ENCODE results near the gene SERTAD4. TPM values are rescaled to one million over a fixed set of nuclear protein-coding genes. Genes with fewer than 3 reads are reported as not detected.

Gene SERTAD4
- polyA plus RNA-seq, 1 donor from 2014 or later, result 41.4 TPM

DNA sequence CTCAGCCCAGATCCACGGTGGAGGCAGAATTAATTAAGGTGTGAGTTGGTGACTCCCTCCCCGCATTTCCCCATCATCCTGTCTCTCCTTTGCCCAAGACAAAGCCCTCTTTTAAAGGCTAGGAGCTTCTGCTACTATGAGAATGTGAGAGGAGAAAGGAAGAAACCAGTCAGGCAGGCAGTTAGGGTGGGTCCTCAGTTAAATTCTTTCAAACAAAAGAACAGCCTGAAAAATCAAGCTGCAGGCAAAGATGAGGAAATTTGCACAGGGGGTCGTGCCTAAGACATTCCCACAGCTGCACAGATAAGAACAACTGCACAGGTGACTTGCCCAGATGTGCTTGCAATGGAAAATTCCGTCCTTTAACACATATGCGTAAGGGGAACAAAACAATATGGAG lies 47.6 kb downstream of the SERTAD4 start:
- H3K4me3 ChIP-seq (ENCODE audit: low read length), result no peak overlapping the region
- H3K36me3 ChIP-seq (ENCODE audit: insufficient read depth, low read length), result no peaks in the 10 kb centered on the region
- no peaks in the 10 kb centered on the region for H3K27me3 ChIP-seq (ENCODE audit: insufficient read depth, low read depth, low read length)
- H2AFZ ChIP-seq (ENCODE audit: low read depth, low read length), result no peak overlapping the region
- H3K79me2 ChIP-seq (replicated peaks; ENCODE audit: insufficient read depth, low read length), result no peaks in the 10 kb centered on the region
- no peak overlapping the region for H3K4me2 ChIP-seq (ENCODE audit: low read length)
- peaks cover 11% of the 10 kb centered on the region for H3K9me3 ChIP-seq (ENCODE audit: low read length)
- no peaks in the 10 kb centered on the region for H4K20me1 ChIP-seq (ENCODE audit: insufficient read depth)
- no peaks in the 10 kb centered on the region for H3F3A ChIP-seq (ENCODE audit: insufficient read depth, low read length, poor library complexity, severe bottlenecking)
- no peak overlapping the region for H3K9ac ChIP-seq (ENCODE audit: low read length)
- no peaks in the 10 kb centered on the region for H3K9me2 ChIP-seq (ENCODE audit: insufficient read depth, low read length)
- no peak overlapping the region for H3K27ac ChIP-seq (ENCODE audit: low read length)
- TF ChIP-seq SMC3 (conservative IDR thresholded peaks at IDR 0.05; ENCODE audit: poor library complexity), result no peak
- TF ChIP-seq RAD21 (conservative IDR thresholded peaks at IDR 0.05), result no peak
- no peak for TF ChIP-seq EP300 (conservative IDR thresholded peaks at IDR 0.05; ENCODE audit: poor library complexity, severe bottlenecking)
- TF ChIP-seq POLR2AphosphoS5 (IDR thresholded peaks at IDR 0.05), result no peak
- TF ChIP-seq TAF1 (IDR thresholded peaks at IDR 0.05; ENCODE audit: low read depth), result no peak
- TF ChIP-seq CTCF (IDR thresholded peaks at IDR 0.05; ENCODE audit: poor library complexity, severe bottlenecking), result no peak
- no peak for TF ChIP-seq EZH2 (IDR thresholded peaks at IDR 0.05; ENCODE audit: borderline replicate concordance, insufficient read depth, low read length, poor library complexity, severe bottlenecking)
- no peak for TF ChIP-seq MXI1 (conservative IDR thresholded peaks at IDR 0.05; ENCODE audit: poor library complexity, severe bottlenecking)
- TF ChIP-seq, protein P1, sequence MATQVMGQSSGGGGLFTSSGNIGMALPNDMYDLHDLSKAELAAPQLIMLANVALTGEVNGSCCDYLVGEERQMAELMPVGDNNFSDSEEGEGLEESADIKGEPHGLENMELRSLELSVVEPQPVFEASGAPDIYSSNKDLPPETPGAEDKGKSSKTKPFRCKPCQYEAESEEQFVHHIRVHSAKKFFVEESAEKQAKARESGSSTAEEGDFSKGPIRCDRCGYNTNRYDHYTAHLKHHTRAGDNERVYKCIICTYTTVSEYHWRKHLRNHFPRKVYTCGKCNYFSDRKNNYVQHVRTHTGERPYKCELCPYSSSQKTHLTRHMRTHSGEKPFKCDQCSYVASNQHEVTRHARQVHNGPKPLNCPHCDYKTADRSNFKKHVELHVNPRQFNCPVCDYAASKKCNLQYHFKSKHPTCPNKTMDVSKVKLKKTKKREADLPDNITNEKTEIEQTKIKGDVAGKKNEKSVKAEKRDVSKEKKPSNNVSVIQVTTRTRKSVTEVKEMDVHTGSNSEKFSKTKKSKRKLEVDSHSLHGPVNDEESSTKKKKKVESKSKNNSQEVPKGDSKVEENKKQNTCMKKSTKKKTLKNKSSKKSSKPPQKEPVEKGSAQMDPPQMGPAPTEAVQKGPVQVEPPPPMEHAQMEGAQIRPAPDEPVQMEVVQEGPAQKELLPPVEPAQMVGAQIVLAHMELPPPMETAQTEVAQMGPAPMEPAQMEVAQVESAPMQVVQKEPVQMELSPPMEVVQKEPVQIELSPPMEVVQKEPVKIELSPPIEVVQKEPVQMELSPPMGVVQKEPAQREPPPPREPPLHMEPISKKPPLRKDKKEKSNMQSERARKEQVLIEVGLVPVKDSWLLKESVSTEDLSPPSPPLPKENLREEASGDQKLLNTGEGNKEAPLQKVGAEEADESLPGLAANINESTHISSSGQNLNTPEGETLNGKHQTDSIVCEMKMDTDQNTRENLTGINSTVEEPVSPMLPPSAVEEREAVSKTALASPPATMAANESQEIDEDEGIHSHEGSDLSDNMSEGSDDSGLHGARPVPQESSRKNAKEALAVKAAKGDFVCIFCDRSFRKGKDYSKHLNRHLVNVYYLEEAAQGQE (IDR thresholded peaks at IDR 0.05; ENCODE audit: borderline replicate concordance), result no peak

DNA sequence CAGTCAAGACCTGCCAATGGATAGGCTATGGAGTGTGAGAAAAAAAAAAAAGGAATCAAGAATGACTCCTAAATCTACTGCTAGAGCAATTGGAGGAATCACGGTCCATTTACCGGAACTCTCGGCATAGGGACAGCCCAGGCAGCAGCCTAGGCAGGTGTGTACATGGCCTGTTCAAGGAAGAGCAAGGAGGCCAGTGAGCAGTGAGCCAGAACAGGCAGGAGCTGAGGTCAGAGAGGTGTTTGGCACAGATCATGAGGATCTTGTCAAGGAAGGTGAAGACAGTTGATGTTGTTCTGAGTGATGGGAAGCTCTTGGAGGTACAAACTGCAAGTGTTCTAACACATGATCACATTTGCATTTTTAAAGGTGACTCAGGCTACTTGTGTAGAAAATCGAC lies 55.5 kb downstream of the SERTAD4 start:
- Histone ChIP-seq H2AFZ (ENCODE audit: low read depth, low read length) (no peak overlapping the region), H3K79me2 (replicated peaks; ENCODE audit: insufficient read depth, low read length) (peaks cover 2% of the 10 kb centered on the region), H3K27me3 (ENCODE audit: insufficient read depth, low read depth, low read length) (no peaks in the 10 kb centered on the region), H3K36me3 (ENCODE audit: insufficient read depth, low read length) (no peaks in the 10 kb centered on the region), H4K20me1 (ENCODE audit: insufficient read depth) (no peaks in the 10 kb centered on the region), H3K4me2 (ENCODE audit: low read length) (no peak overlapping the region), H3K9me2 (ENCODE audit: insufficient read depth, low read length) (no peaks in the 10 kb centered on the region), H3F3A (ENCODE audit: insufficient read depth, low read length, poor library complexity, severe bottlenecking) (no peaks in the 10 kb centered on the region), H3K27ac (ENCODE audit: low read length) (no peak overlapping the region), H3K4me3 (ENCODE audit: low read length) (no peak overlapping the region), H3K9ac (ENCODE audit: low read length) (no peak overlapping the region), H3K9me3 (ENCODE audit: low read length) (no peaks in the 10 kb centered on the region)
- TF ChIP-seq EZH2 (IDR thresholded peaks at IDR 0.05; ENCODE audit: borderline replicate concordance, insufficient read depth, low read length, poor library complexity, severe bottlenecking), result no peak
- TF ChIP-seq SMC3 (conservative IDR thresholded peaks at IDR 0.05; ENCODE audit: poor library complexity), result no peak
- TF ChIP-seq EP300 (conservative IDR thresholded peaks at IDR 0.05; ENCODE audit: poor library complexity, severe bottlenecking), result no peak
- no peak for TF ChIP-seq RAD21 (conservative IDR thresholded peaks at IDR 0.05)

All from neural cell (in vitro differentiated cells).